ENCODE results near the gene PTPRR.

PTPRR gene

DNA sequence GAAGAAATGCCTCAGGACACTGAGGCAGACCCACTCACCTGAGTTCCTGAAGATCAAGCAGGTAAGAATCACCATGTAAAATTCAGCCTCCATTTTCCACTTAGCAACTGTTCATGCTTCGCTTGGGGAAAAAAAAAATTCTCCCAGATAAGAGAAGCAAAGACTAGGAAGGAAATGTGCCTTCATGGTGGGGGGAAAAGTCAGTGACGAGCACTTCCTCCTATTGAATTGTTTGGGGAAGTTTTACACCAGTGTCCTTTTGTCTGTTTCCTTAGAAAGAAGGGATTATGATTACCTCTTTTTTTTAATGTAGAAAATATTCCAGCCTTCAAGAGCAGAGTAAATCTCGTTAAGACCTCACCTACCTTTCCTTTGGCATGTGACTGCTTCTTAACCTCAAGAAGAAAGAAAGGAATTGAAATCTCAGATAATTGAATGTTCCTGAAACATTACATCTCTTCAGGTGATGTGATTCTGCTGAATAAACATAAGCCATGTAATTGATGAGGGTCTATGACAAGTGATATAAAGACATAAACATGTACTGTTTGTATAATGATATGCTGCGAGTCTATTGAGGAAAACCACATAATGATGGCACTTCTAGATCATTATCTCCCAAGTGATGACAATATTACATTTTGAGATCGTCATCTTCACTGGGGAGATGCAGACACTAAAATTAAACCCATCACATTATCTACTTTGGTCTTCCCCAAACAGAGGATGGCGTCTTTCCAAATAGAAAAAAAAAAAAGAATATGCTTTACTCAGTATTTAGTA, 283.0 kb downstream of the PTPRR start, which contains the start of gene PTPRB:
Gene PTPRB (minus strand): TSS at position 127 of the 783 bp plus-strand sequence. CDS start 34 bp downstream, at position 93.
- peak; percentile 50 for DNase-seq

DNA sequence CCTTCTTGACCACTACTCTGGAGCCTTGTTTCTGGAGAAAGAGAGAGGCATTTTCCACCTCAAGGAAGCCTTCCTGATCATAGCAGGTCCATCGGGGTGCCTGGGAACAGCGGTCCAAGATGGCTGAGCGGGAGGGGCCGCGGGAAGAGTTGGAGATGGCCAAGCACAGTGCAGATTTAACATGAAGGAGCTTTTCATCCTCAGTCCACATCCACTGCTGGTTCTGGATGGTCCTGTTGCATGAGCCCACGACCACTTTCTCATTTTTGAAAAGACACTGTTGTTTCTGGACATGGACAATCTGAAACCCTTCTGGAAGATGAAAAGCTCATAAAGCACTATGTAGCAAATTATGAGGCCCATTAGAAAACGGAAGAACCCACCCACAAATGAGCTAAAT, 284.8 kb downstream of the PTPRR start:
- no peak for DNase-seq

DNA sequence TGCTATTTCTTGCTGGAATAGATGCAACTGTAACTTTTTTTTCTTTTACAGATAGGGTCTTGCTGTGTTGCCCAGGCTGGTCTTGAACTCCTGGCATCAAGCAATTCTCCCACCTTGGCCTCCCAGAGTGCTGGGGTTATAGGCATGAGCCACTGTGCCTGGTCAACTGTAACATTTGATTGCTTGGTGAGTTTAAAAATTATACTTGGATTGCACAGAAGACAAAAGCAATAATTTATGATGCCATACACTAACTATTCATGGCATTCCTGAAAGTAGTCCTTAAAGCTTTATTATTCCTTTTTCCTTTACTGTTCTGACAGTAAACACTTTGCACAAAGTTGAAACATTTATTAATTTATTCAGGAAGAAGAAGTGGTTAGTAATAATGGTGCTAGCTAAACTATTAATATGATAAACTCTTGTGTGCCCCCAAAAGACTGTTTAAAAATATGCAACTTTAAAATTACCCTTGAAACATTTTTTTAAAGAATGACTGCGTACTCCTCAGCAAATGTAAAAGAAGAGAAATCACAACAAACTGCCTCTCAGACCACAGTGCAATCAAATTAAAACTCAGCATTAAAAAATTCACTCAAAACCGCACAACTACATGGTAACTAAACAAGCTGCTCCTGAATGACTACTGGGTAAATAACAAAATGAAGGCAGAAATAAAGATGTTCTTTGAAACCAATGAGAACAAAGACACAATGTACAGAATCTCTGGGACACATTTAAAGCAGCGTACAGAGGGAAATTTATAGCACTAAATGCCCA, 291.6 kb downstream of the PTPRR start:
- no peak for DNase-seq

DNA sequence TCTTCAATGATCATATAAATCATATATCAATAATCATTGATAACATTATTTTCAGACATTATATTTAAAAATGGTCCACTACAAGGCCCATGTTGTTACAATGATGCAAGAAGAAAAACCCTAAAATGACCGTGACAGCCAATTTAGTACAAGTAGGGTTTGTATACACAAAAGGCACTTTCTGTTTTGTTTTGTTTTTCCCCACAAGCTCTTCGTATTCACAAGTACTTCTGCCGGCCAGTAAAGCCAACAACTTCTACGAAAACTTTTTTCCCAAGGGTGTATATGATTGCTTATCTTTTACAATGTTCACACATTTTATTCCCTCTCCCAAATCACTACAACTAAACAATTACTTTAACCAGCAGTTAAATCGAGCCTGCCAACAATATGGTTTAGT, 292.9 kb downstream of the PTPRR start:
- no peak for DNase-seq

DNA sequence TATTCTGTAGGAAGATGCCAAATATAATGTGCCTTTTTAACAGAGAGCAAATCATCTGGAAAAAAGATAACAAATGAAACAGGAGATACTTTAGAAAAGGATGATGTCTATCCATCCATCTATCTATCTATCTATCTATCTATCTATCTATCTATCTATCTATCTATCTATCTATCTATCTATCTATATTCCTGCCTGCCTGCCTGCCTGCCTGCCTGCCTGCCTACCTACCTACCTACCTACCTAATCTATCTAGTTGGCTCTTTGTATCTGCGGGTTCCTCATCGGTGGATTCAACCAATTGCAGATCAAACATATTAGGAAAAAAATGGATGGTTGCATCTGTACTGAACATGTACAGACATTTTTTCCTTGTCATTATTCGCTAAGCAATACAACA, 294.4 kb downstream of the PTPRR start:
- DNase-seq, result no peak

DNA sequence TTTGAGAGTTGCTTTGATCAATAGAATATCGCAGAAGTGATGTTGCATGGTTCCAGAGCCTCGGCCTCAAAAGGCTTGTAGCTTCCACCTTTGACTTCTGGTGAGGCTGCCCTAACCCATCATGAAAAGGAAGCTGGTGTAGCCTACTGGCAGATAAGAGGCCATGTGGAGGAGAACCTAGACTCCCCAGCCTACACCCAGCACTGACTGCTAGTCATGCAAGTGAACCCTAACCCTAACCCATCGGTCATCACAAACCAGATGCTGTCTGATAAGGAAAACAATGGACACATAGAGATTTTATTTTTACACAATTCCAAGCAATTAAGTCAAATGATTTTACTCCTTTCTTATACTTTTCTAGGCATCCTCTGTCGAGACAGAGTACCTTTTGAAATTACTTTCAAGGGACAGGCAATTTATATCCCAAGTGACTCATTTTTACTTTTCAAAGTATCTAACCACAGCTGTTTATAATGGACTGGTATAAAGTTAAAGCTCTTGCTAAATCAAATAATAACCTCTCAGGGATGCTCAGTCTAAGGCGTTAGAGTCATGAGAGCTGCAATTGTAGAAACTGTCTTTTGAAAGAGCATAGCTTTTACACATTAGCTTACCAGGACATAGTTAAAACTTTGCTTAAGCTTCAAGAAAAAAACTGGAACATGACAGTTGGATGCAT, 300.9 kb downstream of the PTPRR start:
- no peak for DNase-seq

DNA sequence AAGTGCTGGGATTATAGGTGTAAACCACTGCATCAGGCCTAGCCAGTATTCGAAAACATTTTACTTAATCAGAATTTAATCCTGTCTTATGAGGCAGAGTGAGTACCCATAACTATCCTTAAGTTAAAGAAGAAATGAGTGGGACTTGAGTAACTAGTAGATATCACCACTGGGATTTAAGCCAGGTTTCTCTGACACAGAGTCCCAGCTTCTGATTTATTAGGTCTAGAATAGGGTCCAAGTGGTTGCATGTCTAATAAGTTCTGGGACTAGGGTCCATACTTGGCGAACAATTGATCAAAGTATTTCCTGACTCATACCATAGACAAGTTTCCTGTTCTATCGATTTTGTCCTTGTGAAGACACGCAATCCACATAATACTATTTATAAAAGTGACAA, 302.2 kb downstream of the PTPRR start:
- no peak for DNase-seq

DNA sequence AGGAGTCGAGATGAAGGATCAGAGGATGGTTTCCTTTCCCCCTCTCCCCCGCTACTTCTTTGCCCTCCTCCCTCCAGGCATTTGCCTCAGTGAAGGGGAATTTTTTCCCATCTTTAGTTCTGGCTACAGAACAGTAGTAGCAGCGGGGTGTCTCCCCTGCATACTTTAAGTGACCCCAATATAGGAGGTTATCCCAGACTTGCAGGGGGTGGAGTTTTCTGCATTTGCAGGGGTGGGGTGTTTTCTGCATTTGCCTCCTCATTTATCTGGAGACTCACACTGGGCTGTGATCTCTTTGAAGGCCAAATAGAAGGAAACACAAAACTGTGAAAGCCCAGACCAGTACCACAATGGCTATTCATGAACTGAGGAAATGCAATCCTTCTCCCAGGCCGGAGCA, 303.1 kb downstream of the PTPRR start:
- DNase-seq, result no peak

DNA sequence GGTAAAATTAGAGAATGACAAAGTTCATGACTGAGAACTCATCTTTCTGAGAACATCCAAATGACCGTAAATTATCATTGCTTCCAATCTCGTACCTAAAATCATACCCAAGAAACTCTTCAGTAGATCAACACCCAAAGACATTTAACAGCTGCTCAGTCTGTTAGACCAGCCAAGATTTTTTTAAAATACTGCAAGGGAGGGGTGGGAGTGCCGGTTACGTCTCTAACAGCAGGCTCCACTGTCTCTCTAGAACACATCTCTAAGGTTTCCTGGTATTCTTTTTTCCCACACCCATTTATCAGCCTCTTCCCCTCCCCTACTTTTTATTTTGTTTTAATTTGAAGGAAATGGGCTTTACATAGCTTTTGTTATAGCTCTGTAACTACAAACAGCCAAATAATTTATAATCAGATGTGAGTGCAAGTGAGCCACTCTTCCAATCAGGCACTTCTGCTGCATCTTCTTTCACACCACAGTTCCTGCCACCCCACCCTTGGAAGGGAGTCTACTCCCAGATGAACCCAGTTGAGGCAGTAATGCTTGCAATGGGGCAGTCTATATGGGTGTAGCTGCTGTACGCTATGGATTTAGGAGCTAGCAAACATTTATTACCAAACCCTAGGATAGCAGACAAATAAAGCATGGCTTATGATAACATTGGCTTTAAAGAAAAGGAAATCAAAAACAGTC, 305.2 kb downstream of the PTPRR start:
- DNase-seq, result no peak

DNA sequence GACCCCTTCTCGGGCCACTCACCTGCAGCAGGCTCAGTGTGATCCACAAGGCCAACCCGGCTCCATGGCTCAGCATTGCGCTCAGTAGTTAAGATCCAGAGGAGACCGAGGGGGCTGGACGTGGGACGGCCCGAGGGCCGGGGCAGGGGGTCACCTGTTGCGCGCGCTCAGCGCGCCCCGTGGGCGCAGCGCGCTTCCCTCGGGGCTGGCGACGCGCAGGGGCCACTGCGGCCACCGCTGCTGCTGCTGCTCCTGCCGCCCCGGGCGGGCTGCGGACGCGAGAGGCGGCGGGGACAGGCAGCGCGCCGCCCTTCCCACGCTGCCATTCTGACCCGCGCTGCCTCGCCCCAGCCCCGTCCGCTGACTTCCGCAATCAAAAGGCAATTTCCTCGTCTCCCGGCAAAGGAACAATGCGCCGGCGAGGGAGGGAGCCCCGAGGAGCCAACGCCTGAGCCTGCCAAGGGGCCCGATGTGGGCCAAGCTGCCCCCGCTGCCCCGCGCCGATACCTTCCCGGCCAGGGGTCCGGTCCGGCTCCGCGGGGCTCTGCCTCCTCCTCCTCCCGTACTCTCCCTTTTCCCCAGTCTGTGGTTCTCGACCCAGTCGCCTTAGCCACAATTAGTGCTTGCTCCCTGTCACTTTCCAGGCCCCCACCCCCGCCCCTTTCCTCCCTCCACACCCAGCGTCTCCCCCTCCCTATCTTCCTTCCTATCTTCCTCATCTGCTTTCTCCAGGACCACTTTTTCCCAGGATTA, 310.6 kb downstream of the PTPRR start:
- peak; percentile 57 for DNase-seq

DNA sequence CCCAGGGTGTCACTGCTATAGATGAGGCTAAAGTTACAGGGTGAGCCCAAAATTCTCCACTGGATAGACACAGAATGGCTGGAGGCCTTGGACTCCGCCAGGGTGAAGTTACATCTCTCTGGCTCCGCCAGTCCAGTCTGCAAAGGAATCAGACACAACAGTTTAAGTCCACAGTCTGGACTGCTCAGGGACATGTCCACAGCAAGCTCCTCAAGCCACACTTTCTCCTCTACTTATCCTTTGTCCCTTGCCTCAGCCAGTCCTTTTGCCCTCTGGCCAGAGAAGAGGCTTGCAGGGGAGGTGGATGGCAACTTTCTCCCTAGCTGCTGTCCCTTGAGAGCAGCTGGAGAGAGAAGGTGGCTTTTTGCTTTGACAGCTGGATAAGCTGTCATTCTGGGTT, 311.3 kb downstream of the PTPRR start:
- no peak for DNase-seq

DNA sequence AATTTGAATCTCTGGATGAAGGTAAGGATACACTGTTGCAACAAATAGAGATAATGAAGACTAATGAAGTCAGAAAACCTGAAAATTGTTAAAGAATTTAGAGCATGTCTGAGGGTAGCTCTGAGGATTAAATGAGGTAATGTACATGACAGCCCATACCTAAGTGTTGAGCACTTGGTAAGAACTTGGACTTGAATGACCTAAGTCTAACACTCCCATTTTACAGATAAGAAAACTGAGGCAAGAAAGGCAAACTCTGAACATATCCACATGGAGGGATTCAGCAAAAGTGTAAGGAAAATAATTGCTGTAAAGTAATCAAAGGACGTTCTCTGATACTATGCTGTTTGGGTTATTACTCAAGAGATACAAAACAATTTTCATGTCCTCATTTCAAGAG, 312.4 kb downstream of the PTPRR start:
- DNase-seq, result no peak

DNA sequence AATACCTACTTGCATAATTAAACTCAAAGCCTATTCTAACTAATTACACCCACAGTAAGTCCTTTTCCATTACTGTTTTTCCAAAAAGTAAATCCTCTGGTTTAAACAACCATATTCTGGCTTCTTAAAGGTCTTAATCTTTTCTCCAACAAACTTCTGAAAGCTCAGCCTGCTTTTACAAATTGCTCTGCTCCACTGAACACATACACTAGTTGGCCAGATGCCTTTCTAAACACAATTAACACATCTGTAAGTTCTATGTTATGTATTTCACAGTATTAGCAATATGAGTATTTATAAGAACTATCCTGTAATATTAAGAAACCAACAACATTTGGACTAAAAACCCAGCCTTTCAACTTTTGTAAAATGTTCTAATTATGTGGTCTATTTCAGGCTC, 313.4 kb downstream of the PTPRR start:
- DNase-seq, result no peak

DNA sequence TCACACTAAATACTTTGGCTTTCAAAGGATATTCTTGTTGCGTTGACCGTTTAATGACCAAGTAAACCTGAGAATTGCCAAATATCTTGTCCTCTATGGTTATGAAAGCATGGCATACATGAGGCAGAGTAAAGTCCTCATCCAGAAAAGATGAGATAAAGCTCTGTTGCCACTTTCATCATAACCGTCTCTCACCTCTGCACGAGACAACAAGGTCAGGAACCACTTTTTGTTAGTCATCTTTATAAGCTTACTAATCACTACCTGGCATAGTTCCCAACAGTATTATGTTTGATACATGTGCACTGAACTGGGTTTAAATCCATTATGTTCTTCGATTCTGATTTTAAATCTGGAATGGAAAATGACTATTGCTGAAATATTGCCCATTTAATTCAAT, 314.6 kb downstream of the PTPRR start:
- DNase-seq, result peak; percentile 14

DNA sequence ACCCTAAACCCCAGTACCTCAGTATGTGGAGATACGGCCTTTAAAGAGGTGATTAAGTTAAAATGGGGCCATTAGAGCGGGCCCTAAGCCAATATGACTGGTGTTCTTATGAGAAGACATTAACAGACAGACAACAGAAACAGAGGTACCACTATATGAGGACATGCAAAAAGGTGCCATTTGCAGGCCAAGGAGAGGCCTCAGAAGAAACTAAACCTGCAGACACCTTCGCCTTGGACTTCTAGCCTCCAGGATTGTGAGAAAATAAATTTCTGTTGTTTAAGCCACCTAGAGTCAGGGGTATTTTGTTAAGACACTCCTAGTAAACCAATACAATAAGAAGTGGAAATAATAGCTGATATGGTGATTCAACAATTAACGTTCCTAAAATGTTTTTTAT, 315.9 kb downstream of the PTPRR start:
- DNase-seq, result no peak

DNA sequence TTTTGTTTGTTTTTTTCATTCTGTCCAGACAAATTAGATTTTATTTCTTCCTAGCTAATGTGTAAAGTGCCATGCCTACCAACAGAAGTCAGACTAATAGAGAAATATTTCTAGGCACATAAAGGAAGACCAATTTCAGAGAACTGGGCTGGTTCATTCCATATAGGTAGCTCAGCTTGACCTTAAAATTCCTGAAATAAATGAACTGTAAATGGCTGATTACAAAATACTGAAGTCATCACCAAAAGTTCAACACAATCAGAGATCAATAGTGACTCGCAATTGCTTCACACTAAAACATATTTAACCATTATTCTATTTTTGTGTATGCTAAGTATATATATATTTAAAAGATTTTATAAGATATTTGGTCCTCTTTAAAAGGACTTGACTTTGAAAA, 317.5 kb downstream of the PTPRR start:
- DNase-seq, result no peak

DNA sequence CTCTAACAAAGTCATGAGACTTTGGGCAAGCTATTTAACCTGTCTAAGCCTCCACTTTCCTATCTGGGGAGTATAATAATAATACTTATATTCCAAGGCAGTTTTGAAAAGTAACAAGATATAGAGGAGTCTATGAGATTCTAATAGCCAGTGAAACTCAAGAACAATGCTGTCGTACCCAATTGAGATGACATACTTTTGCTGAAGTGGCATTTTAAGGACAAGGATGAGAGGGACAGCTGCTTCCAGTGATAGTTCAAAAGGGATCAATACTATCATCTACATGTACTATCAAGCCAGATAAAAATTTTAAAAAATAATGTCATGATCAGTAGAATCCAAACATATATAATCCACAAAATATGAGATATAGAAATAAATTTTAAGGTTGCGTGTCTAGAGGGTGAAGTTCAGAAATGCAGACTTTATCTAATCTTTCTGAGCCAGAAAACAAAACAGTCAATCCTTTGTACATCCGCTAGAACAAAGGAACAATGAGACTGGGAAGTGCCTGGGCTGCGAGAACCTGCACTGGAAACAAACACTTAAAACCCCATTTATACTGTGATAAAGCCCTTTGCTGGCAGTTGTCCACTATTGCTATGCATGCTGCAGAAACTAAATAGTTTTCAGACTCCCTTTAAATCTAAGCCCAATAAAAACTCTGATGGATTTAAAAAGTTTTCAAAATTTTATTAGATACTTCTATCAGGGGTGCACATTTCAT, 321.9 kb downstream of the PTPRR start:
- peak; percentile 46 for DNase-seq

DNA sequence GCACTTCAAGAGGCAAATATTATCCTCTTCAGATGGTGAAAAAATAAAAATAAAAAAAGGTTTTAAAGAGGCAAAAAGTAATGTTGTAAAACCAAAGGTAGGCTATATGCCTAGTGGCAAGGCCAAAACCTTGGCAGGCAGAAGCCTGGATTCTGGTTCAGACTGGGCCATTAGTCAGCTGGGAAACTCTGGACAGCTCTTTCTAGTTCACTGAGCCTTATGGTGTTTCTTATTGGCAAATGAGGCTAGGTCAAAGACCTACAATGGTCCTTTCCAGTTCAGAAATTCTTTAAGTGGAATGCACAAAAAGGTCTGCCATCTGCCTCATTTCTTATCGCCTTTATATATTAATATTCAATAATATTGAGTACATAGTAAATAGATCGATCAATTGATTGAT, 327.9 kb downstream of the PTPRR start:
- no peak for DNase-seq

DNA sequence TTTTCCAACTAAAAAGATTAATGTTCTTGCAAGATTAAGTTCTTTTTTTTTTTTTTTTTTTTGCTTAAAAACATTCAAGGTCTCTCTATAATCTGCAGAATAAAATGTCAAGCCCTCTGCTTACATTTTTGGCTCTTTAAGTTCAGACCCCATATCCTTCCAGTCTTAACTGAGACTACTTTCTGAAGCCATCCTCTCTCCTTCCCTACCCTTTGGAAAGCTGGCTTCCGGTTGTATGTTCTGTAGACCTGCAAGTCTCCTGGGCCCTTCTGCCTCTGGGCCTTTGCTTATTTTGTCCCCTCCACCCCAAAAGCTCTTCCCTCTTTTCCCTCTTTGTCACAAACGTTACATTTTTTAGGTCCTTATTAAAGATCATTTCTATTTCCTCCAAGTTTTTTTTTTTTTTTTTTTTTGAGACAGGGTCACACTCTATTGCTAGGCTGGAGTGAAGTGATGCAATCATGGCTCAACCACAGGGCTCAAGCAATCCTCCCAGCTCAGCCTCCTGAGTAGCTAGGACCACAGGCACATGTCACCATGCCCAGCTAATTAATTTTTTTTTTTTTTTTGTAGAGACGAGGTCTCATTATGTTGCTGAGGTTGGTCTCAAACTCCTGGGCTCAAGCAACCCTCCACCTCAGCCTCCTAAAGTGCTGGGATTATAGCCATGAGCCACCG, 329.9 kb downstream of the PTPRR start:
- no peak for DNase-seq

DNA sequence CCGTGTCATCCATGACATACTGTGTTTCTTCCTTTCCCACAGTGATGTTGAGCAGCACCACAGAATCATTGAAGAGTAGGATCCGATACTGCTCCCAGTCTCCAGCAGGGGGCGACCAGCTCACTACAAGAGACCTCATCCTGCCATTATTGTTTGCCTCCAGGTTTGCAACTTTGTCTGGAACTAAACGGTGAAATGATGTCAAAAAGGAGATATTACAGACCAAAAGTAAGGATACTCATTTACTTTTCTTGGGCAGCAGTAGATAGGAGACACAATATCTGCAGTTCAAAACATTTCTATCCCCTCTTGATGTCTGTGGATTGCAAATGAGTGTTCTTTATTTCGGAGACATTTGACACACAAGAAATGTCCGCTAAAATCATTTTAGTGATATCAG, 330.5 kb downstream of the PTPRR start:
- peak; percentile 59 for DNase-seq
